HEK293 (cell line): ENCODE results near the gene ALAD.

Experiments used
- MYNN ChIP-seq: fragments of 450-650 bp; formaldehyde crosslinking; IDR thresholded peaks from 2 replicates; pipeline ENCODE4 v1.5.1; 2016; ENCODE audit warnings: missing biosample characterization, missing genetic modification characterization, borderline replicate concordance
- YY1 ChIP-seq: fragments of 450-650 bp; formaldehyde crosslinking; IDR thresholded peaks from 2 replicates; pipeline ENCODE4 v1.5.1; 2018; ENCODE audit warnings: missing biosample characterization, missing genetic modification characterization
- ZNF24 ChIP-seq: fragments of 450-650 bp; formaldehyde crosslinking; IDR thresholded peaks from 2 replicates; pipeline ENCODE4 v1.5.1; 2016; ENCODE audit warnings: missing biosample characterization, missing genetic modification characterization
- ZNF514 ChIP-seq: fragments of 450-650 bp; formaldehyde crosslinking; IDR thresholded peaks from 2 replicates; pipeline ENCODE4 v1.5.1; 2016; ENCODE audit warnings: missing biosample characterization, missing genetic modification characterization
- TF ChIP-seq, protein P1 (sequence below): fragments of 450-650 bp; formaldehyde crosslinking; IDR thresholded peaks from 2 replicates; pipeline ENCODE4 v1.5.1; 2016; ENCODE audit warnings: missing biosample characterization, missing genetic modification characterization
- TF ChIP-seq, protein P2 (sequence below): fragments of 450-650 bp; formaldehyde crosslinking; IDR thresholded peaks from 2 replicates; pipeline ENCODE4 v1.5.1; 2016; ENCODE audit warnings: missing biosample characterization, missing genetic modification characterization

DNA sequence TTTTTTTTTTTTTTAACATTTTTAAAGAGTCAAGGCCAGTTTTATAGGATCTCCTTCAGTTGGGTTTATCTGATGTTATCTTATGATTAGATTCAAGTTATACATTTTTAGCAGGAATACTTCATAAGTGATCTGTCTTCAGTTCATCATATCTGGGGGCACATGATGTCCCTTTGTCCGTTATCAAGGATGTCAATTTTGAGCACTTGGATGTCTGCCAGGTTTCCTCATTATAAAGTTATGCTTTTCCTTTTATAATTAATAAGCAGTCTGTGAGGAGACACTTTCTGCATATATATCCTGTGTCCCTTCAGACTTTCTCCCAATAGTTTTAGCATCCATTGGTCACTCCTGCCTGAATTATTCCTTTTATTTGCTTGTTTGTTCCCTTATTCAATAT is 36.1 kb downstream of the ALAD start:
- TF ChIP-seq, protein P1, sequence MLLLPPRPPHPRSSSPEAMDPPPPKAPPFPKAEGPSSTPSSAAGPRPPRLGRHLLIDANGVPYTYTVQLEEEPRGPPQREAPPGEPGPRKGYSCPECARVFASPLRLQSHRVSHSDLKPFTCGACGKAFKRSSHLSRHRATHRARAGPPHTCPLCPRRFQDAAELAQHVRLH (tag by site-specific recombination), result no peak
- TF ChIP-seq, protein P2, sequence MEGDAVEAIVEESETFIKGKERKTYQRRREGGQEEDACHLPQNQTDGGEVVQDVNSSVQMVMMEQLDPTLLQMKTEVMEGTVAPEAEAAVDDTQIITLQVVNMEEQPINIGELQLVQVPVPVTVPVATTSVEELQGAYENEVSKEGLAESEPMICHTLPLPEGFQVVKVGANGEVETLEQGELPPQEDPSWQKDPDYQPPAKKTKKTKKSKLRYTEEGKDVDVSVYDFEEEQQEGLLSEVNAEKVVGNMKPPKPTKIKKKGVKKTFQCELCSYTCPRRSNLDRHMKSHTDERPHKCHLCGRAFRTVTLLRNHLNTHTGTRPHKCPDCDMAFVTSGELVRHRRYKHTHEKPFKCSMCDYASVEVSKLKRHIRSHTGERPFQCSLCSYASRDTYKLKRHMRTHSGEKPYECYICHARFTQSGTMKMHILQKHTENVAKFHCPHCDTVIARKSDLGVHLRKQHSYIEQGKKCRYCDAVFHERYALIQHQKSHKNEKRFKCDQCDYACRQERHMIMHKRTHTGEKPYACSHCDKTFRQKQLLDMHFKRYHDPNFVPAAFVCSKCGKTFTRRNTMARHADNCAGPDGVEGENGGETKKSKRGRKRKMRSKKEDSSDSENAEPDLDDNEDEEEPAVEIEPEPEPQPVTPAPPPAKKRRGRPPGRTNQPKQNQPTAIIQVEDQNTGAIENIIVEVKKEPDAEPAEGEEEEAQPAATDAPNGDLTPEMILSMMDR (tag by site-specific recombination), result no peak
- TF ChIP-seq YY1 (tag by site-specific recombination), result no peak
- no peak for TF ChIP-seq MYNN (tag by site-specific recombination)
- TF ChIP-seq ZNF514 (tag by site-specific recombination), result no peak
- no peak for TF ChIP-seq ZNF24 (tag by site-specific recombination)
